SK-N-SH (cell line): ENCODE measurements around the gene PROC. TPM values are rescaled to one million over a fixed set of nuclear protein-coding genes. Genes with fewer than 3 reads are reported as not detected.

ENCODE experiments used
- CTCF ChIA-PET: fragments of 300-600, 350-600 bp; formaldehyde crosslinking; extraction: SDS; loops from one replicate; lab custom pipeline; 2021; lab: Yijun Ruan, JAX
- POLR2A ChIA-PET: fragments of 350-600 bp; sonication (Branson Sonifier 250); formaldehyde crosslinking; extraction: SDS; loops from one replicate; lab custom pipeline; 2020; ENCODE audit warnings: antibody characterized with exemption, inconsistent platforms; lab: Yijun Ruan, JAX
- DNase-seq: peaks from one replicate; pipeline ENCODE4 v3.0.0; 2012
- H2AFZ ChIP-seq: fragments of 200-600 bp; sonication (generic); 2 replicates; pipeline ENCODE4 v1.8.1; 2016; ENCODE audit warnings: antibody characterized with exemption, mild to moderate bottlenecking, low read depth
- H3F3A ChIP-seq: fragments of 200-600 bp; sonication (generic); replicated peaks from 2 replicates; pipeline ENCODE3; 2016; ENCODE audit warnings: antibody characterized with exemption, mild to moderate bottlenecking; ENCODE audit not compliant: insufficient read depth
- H3K27ac ChIP-seq, 2 experiments: fragments of 200-500 bp in 1 of 2; fragments of 200-600 bp in 1 of 2; sonication (Bioruptor generic) in 1 of 2; sonication (generic), shearing (Covaris generic) in 1 of 2; 2 replicates each; pipeline versions ENCODE4 v1.5.1 to v1.6.1; 2014 to 2016; ENCODE audit warnings: low read depth in 2 of 2, inconsistent platforms in 1 of 2, low read length in 1 of 2, mild to moderate bottlenecking in 1 of 2, mixed read lengths in 1 of 2
- H3K27me3 ChIP-seq: fragments of 200-600 bp; sonication (generic), shearing (Covaris generic); 2 replicates; pipeline ENCODE4 v1.6.1; 2016; ENCODE audit warnings: mixed run types; ENCODE audit not compliant: insufficient read depth
- H3K36me3 ChIP-seq, 2 experiments: fragments of 200-500 bp in 1 of 2; fragments of 200-600 bp in 1 of 2; sonication (Bioruptor generic) in 1 of 2; sonication (generic) in 1 of 2; replicated peaks in 1 of 2; 2 replicates each; pipeline versions ENCODE3 to v1.5.1; 2014 to 2016; ENCODE audit warnings: low read length in 1 of 2, mild to moderate bottlenecking in 1 of 2; ENCODE audit not compliant: insufficient read depth in 2 of 2, control insufficient read depth in 1 of 2
- H3K4me1 ChIP-seq, 2 experiments: fragments of 200-500 bp in 1 of 2; fragments of 200-600 bp in 1 of 2; sonication (Bioruptor generic) in 1 of 2; sonication (generic), shearing (Covaris generic) in 1 of 2; 2 replicates each; pipeline versions ENCODE4 v1.5.1 to v1.6.1; 2014 to 2016; ENCODE audit warnings: low read depth in 1 of 2, low read length in 1 of 2, mixed run types in 1 of 2; ENCODE audit not compliant: insufficient read depth in 2 of 2, control insufficient read depth in 1 of 2
- H3K4me2 ChIP-seq: fragments of 200-600 bp; sonication (generic), shearing (Covaris generic); 2 replicates; pipeline ENCODE4 v1.6.1; 2017; ENCODE audit warnings: mixed run types
- H3K4me3 ChIP-seq, 2 experiments: fragments of 200-500 bp in 1 of 2; fragments of 200-600 bp in 1 of 2; sonication (Bioruptor generic) in 1 of 2; sonication (generic), shearing (Covaris generic) in 1 of 2; 2 replicates each; pipeline versions ENCODE4 v1.5.1 to v1.8.1; 2014 to 2016; ENCODE audit warnings: low read depth in 2 of 2, inconsistent platforms in 1 of 2, low read length in 1 of 2, mild to moderate bottlenecking in 1 of 2, mixed read lengths in 1 of 2, moderate library complexity in 1 of 2
- H3K79me2 ChIP-seq: fragments of 200-600 bp; sonication (generic); 2 replicates; pipeline ENCODE4 v1.8.1; 2017; ENCODE audit warnings: mild to moderate bottlenecking; ENCODE audit not compliant: insufficient read depth
- H3K9ac ChIP-seq: fragments of 200-600 bp; sonication (generic); 2 replicates; pipeline ENCODE4 v1.6.1; 2017; ENCODE audit warnings: mixed run types
- H3K9me2 ChIP-seq: fragments of 200-600 bp; sonication (generic); 2 replicates; pipeline ENCODE4 v1.6.1; 2017; ENCODE audit warnings: mixed run types
- H3K9me3 ChIP-seq: fragments of 200-600 bp; sonication (generic); 2 replicates; pipeline ENCODE4 v1.6.1; 2017; ENCODE audit warnings: mixed run types, mild to moderate bottlenecking, moderate library complexity
- H4K20me1 ChIP-seq: fragments of 200-600 bp; sonication (generic); 2 replicates; pipeline ENCODE4 v1.6.1; 2017; ENCODE audit warnings: mild to moderate bottlenecking, mixed run types; ENCODE audit not compliant: insufficient read depth
- ELF1 ChIP-seq: IDR thresholded peaks from 2 replicates; pipeline ENCODE4 v1.4.0; 2012
- EZH2phosphoT487 ChIP-seq: fragments of 200-600 bp; sonication (generic); IDR thresholded peaks from 2 replicates; pipeline ENCODE4 v1.6.1; 2017; ENCODE audit warnings: low read depth, mixed run types, mild to moderate bottlenecking, antibody characterized with exemption, moderate library complexity, borderline replicate concordance
- FOSL2 ChIP-seq: IDR thresholded peaks from 2 replicates; pipeline ENCODE4 v1.4.0; 2012; ENCODE audit warnings: low read depth, mild to moderate bottlenecking, moderate library complexity, borderline replicate concordance
- IRF3 ChIP-seq: fragments of 150-350 bp; IDR thresholded peaks from 2 replicates; pipeline ENCODE4 v1.6.1; 2016; ENCODE audit warnings: mild to moderate bottlenecking, low read depth, low read length
- MAX ChIP-seq: IDR thresholded peaks from 2 replicates; pipeline ENCODE4 v1.4.0; 2012; ENCODE audit warnings: low read depth
- MXI1 ChIP-seq: IDR thresholded peaks from 2 replicates; pipeline ENCODE4 v1.6.1; 2012; ENCODE audit warnings: mild to moderate bottlenecking, low read depth, low read length, improper control_type of control experiment
- PBX3 ChIP-seq: IDR thresholded peaks from 2 replicates; pipeline ENCODE4; 2012
- SIN3A ChIP-seq: IDR thresholded peaks from 2 replicates; pipeline ENCODE4 v1.6.1; 2012; ENCODE audit warnings: low read depth, mild to moderate bottlenecking, low read length, moderate library complexity, borderline replicate concordance
- TCF12 ChIP-seq: IDR thresholded peaks from 2 replicates; pipeline ENCODE4 v1.4.0; 2012
- USF1 ChIP-seq: IDR thresholded peaks from 2 replicates; pipeline ENCODE4 v1.4.0; 2012; ENCODE audit warnings: low read depth, borderline replicate concordance
- USF2 ChIP-seq: fragments of 150-350 bp; IDR thresholded peaks from 2 replicates; pipeline ENCODE4 v1.6.1; 2017; ENCODE audit warnings: antibody characterized with exemption, low read length, low read depth, borderline replicate concordance
- ZBTB33 ChIP-seq: IDR thresholded peaks from 2 replicates; pipeline ENCODE4 v1.4.0; 2012; ENCODE audit warnings: low read depth, borderline replicate concordance
- WGBS: methylation state at CpG from one replicate; pipeline ENCODE4 v1.1.6; 2017; ENCODE audit warnings: low lambda C conversion rate; 5-methylcytosine and 5-hydroxymethylcytosine counted together
- polyA plus RNA-seq, 3 experiments: library from polyadenylated mRNA; depleted of rRNA; stranded (reverse); fragments of >200 nt; gene quantifications; 2 replicates each; pipeline ENCODE4 v1.2.3, GENCODE V29; 2012

The PROC gene
- polyA plus RNA-seq, 1 of the 3 experiments (the other 2 are of a cell fraction): 0.10 TPM

- TF ChIP-seq IRF3 (no peak), FOSL2 (no peak), EZH2phosphoT487 (no peak), SIN3A (no peak), MAX (no peak), TCF12 (no peak), ELF1 (no peak), ZBTB33 (no peak), PBX3 (no peak), USF1 (no peak), USF2 (no peak), MXI1 (no peak)
- ChIA-PET POLR2A (no interaction called here), CTCF (interaction anchor here (2.3 to 2.5 kb wide), 2 partner anchors 37 to 128 kb away, joined by 9 to 14 read pairs; no protein-coding TSS in a partner anchor)
- no peak overlapping the region for H3K27ac ChIP-seq
- H3K4me2 ChIP-seq: no peak overlapping the region
- H3K4me1 ChIP-seq: no peaks in the 10 kb centered on the region; a peak in 1 of 4 replicates
- H3K27me3 ChIP-seq: no peaks in the 10 kb centered on the region
- H3K9me2 ChIP-seq: no peaks in the 10 kb centered on the region
- H3K79me2 ChIP-seq: no peaks in the 10 kb centered on the region
- no peaks in the 10 kb centered on the region for H3F3A ChIP-seq
- WGBS: 100% methylated on average over 2 of the region's 3 CpGs
- DNase-seq: no peak
- no peaks in the 10 kb centered on the region for H4K20me1 ChIP-seq
- H3K36me3 ChIP-seq: no peaks in the 10 kb centered on the region
- H3K9ac ChIP-seq: no peak overlapping the region
- no peaks in the 10 kb centered on the region for H3K9me3 ChIP-seq
- no peak overlapping the region for H3K4me3 ChIP-seq
- no peak overlapping the region for H2AFZ ChIP-seq
Observed at GRCh38 chr2:127453013-127453391, 34.8 kb downstream of the PROC start.
